ENCODE results near the gene CD69.

The CD69 gene

DNA sequence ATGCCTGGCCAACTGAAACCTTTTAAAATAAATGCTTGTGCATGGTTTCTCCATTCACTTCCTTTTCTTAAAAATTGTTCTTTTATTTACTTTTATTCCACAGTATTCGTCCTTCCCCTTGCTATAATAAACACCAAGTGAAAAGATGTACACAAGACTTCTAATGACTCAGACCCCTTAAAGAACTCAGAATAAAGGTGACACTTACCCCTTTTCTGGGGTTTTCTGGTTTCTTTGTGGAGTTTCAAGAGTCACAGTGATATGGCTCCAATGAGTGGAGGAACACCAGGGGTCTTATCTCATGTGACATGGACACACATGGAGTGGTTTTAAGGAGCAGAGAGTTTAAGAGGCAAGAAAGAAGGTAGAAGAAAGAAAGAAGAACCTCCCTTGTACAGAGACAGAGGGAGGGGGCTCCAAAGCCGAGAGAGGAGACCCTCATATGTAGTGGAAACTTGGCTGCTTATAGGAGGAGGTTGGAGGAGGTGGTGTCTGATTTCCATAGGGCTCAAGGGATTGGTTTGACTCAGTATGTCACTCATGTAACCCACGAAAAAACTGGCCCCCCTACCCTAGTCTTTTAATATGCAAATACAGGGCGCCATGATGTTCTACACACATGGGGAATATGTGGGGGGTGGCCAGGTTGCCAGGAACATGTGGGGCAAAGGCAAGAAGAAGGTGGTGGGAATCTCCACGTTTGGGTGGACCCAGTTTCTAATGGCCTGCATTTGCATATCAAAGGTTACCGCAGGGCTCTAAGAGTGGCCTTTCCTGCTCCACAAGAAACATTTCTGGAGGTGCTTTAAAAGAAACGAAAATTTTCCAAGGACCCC lies 22.1 kb upstream of the CD69 start:
- DNase-seq (ENCODE audit: low read depth), result no peak
- no peak overlapping the region for H3K4me3 ChIP-seq (ENCODE audit: low read depth, low read length)

DNA sequence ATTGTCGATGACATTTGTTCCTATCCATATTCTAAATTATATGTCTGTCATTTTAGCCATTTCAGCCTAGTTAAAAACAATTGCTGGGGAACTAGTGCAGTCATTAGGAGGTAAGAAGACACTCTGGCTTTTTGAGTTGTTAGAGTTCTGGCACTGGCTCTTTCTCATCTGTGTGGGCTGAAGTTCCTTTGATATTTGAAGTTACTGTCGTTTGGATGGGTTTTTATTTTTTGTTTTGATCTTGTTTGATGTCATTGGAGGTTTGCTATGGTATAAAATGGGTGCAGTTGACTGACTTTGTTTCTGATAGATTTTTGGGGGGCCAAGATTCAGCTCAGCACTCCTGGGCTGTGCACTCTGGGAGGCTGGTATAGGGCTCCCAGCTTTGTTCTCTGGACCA lies 20.7 kb upstream of the CD69 start:
- no peak for DNase-seq (ENCODE audit: low read depth)

DNA sequence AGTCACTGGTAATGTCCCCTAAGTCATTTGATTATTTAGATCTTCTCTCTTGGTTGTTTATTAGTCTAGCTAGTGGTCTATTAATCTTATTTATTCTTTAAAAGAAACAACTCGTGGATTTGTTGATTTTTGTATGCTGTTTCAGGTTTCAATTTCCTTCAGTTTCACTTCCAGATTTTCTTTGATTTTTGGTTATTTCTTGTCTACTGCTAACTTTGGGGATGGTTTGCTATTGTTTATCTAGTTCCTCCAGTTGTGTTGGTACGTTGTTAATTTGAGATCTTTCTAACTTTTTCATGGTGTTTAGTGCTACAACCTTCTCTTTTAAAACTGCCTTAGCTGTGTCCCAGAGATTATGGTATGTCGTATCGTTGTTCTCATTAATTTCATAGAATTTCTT lies 18.5 kb upstream of the CD69 start:
- no peak for DNase-seq (ENCODE audit: low read depth)
- H3K4me3 ChIP-seq (ENCODE audit: low read depth, low read length), result no peak overlapping the region

More for the DNA sequence above, 20.7 kb upstream of the CD69 start:
- H3K4me3 ChIP-seq (ENCODE audit: low read depth, low read length), result no peak overlapping the region

- H3K4me3 ChIP-seq (ENCODE audit: low read depth, low read length), result no peak overlapping the region
- DNase-seq (ENCODE audit: low read depth), result no peak
Measured at GRCh38 chr12:9776781-9777180, 16.1 kb upstream of the CD69 start.

DNA sequence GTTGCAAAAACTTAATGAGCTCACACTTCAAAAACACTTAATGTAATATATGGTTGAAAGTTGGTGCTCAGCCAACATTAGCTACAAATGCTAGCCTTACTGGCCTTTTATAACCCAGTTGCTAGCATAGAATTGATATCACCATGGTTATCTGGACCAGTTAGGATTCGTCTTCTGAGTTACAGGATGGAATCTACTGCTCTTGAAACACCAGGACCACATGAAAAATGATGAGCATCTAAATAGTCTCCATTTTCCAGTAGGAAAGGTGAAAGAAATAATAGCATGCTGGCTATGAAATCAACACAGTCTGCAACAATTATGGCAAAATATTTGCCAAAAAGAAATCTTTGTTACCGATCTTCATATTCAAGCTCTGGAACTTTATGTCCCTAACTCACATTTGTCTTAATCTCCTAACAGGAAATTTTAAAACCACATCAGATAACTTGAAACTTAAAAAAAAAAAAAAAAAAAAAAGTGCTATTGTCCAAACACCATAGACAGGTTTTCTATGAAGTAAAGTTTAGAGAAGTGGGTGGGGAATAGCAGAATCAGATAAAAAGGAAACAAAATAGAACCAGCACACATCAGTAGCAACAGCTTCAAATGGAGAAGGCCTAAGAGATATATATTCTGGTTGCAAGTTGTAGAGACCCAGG lies 12.6 kb upstream of the CD69 start:
- DNase-seq (ENCODE audit: low read depth), result no peak
- no peak overlapping the region for H3K4me3 ChIP-seq (ENCODE audit: low read depth, low read length)

DNA sequence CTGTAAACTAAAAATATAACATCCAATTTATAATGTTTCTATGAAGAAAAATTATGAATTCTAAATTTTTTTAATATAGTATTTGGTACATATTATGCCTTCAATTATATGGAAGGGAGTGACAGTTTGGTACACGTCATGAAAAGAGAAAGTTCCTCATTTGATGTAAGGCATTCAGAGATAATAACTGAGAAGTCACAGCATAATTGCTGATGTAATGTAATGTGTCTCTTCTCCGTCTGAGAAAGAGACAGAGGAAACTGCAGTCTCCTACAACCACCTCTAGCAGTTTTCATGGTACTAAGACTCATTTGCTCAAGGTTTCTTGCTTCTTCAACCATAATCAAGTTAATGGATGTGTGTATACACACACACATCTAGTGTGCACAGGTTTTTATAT lies 2.3 kb upstream of the CD69 start:
- no peak overlapping the region for H3K4me3 ChIP-seq (ENCODE audit: low read depth, low read length)

DNA sequence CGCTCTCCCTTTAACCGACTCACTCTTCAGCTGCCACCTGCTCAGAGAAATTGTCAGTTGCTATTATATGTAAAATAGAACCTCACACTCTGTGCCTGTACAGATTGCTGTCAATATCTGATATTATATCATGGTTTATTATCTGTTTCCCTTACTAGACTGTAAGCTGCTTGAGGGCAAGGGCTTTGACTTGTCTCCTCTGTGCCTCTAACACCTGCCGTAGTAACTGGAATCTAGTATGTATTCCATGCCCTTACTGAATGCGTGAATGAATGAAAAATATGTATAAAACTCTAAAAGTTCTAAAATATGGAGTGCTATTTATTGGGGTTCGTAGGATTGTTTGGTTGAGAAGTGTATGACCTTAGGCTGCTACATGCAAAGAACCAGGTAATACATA lies 1.7 kb upstream of the CD69 start:
- no peak for DNase-seq (ENCODE audit: low read depth)
- no peak overlapping the region for H3K4me3 ChIP-seq (ENCODE audit: low read depth, low read length)

More for the DNA sequence above, 2.3 kb upstream of the CD69 start:
- DNase-seq (ENCODE audit: low read depth), result no peak

DNA sequence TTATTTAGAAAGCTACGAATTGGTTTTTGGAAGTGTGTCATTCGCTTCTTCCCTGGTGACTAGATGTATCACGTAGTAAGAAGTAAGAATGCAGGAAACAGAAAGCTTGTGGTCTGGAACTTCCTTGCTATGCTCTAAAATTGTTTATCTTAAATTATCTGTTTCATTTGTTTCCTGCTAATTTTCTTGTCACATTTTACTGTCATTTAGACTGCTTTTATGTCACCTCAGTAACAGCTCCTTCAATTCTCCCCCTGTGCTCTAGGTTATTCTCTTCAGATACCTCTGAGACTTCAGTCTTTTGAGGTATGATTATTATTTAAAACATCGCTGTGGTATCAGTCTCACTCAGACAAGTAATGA lies 699 bp upstream of the CD69 start:
- no peak for DNase-seq (ENCODE audit: low read depth)
- H3K4me3 ChIP-seq (ENCODE audit: low read depth, low read length), result no peak overlapping the region

DNA sequence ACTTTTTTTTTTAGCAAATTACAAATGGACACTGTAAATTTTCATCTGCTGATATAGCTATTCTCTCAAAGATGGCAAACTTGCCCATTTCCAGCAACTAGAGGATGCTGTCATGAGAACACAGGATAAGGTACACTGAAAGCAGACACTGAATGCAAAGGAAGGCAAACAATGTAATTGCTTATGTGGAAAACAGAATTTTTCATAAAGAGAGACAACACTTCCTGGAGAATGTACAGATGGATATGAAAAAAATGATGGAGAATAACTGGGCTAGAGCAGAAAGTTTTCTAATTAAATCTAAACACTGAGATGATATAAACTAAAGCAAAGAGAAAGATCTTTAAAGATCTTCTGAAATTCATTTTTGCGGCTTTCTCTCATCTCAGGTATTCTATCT lies 581 bp downstream of the CD69 start:
- DNase-seq (ENCODE audit: low read depth), result no peak

DNA sequence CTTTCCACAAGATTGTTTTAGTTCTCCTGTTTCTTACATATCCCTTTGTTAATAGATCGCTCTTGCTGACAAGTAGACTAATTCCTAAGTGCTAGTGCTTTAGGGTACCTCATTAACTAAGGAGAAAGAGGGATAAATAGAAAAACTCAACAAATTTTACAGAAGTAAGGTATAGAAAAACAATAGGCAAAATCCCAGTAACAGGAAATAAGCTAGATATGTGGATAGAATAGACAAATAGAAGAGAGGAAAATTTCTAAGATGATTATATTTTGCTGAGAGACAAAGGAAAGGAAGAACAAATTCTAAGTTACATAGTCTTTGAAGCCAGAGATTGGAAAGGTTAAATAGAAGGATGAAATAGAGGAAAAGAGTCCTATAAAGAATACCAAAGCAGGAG lies 1.0 kb downstream of the CD69 start:
- no peak for DNase-seq (ENCODE audit: low read depth)
- H3K4me3 ChIP-seq (ENCODE audit: low read depth, low read length), result no peak overlapping the region

More for the DNA sequence above, 581 bp downstream of the CD69 start:
- H3K4me3 ChIP-seq (ENCODE audit: low read depth, low read length), result no peak overlapping the region

- no peak for DNase-seq (ENCODE audit: low read depth)
- H3K4me3 ChIP-seq (ENCODE audit: low read depth, low read length), result no peak overlapping the region
Measured at GRCh38 chr12:9758119-9758518, 2.6 kb downstream of the CD69 start.

- no peak for DNase-seq (ENCODE audit: low read depth)
- no peak overlapping the region for H3K4me3 ChIP-seq (ENCODE audit: low read depth, low read length)
Measured at GRCh38 chr12:9757433-9758025, 3.2 kb downstream of the CD69 start.

DNA sequence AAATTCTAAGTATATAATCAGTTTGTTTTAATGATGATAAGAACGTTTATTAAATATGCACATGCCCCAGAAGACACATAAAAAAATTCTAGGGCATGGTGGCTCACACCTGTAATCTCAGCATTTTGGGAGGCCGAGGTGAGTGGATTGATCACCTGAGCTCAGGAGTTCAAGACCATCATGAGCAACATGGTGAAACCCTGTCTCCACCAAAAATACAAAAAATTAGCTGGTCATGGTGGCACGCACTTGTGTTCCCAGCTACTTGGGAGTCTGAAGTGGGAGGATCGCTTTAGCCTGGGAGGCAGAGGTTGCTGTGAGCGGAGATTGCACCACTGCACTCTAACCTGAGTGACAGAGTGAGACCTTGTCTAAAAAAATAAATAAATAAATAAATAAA lies 4.0 kb downstream of the CD69 start:
- H3K4me3 ChIP-seq (ENCODE audit: low read depth, low read length), result no peak overlapping the region

GRCh38 chr12:9756170-9756569 lies 4.5 kb downstream of the CD69 start:
- DNase-seq (ENCODE audit: low read depth), result no peak
- H3K4me3 ChIP-seq (ENCODE audit: low read depth, low read length), result no peak overlapping the region

More for the DNA sequence above, 4.0 kb downstream of the CD69 start:
- DNase-seq (ENCODE audit: low read depth), result no peak

DNA sequence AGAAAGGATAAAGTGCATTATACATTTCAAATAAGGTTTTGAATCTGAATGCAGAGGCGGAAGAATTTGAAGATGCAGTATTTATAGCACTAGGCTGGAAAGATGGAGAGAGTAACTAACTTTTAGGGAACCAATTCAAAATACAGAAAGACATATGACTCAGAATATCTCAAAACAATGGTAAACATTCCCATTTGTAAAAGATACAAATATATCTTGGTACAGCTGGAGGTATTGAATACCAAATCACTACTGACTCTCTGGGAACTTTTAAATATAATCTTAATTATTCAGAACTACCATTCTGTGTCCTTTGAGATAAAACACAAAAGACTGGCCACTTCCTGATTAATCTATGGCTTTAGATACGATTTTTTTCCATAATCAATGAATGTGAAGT lies 5.1 kb downstream of the CD69 start:
- DNase-seq (ENCODE audit: low read depth), result no peak
- no peak overlapping the region for H3K4me3 ChIP-seq (ENCODE audit: low read depth, low read length)

GRCh38 chr12:9755035-9755434 lies 5.7 kb downstream of the CD69 start:
- no peak overlapping the region for H3K4me3 ChIP-seq (ENCODE audit: low read depth, low read length)
- DNase-seq (ENCODE audit: low read depth), result no peak

DNA sequence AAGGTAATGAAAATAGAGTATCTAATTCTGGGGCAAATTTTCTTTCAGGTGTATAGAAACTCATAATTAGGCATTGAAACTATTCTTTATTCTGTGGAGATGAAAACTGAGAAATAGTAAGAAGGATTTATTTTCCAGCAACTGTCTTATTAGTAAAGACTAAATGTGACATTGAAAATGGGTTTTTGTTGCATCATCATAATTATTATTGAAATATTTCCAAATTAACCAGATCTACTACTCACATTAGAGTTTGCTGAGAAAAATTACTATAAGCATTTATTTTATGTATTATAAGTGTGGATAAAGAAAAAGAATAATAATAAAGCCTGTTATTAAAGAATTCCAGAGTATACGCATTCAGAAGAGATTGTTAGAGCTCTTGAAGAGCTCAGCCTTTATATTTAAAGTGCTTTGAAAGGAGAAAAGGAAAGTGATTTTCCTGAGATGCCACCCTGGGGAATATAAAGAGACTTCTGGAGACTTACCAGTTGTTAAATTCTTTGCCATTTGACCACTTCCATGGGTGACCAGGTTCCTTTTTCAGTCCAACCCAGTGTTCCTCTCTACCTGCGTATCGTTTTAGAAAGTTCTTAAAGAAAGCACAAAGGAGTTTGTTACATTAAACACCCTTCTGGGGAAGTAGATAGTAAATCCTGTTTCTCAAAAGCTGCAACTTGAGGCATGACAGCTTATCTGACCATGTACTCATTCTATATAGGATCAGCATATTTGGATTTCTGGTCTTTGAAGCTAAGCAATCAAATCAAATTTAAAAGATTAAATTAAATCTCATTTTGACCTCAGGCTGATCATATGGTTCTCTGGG lies 6.4 kb downstream of the CD69 start:
- DNase-seq (ENCODE audit: low read depth), result no peak

GRCh38 chr12:9753498-9753897 lies 7.2 kb downstream of the CD69 start:
- no peak for DNase-seq (ENCODE audit: low read depth)

More for the DNA sequence above, 6.4 kb downstream of the CD69 start:
- H3K4me3 ChIP-seq (ENCODE audit: low read depth, low read length), result no peak overlapping the region

GRCh38 chr12:9753073-9753472 lies 7.6 kb downstream of the CD69 start:
- no peak for DNase-seq (ENCODE audit: low read depth)

More at GRCh38 chr12:9753498-9753897, 7.2 kb downstream of the CD69 start:
- H3K4me3 ChIP-seq (ENCODE audit: low read depth, low read length), result no peak overlapping the region

More at GRCh38 chr12:9753073-9753472, 7.6 kb downstream of the CD69 start:
- H3K4me3 ChIP-seq (ENCODE audit: low read depth, low read length), result no peak overlapping the region
